T-helper 2 cell treated with Interferon-gamma antibody and Interleukin-4, amounts not matched to agents 5 μg/mL and 100 μg/mL, for 36 hours (primary cell): ENCODE data around the gene VSNL1.
A peak's percentile ranks its signal among the peaks of the same experiment; 100 is the strongest.

Experiments used
- DNase-seq: peaks from one replicate; pipeline ENCODE4 v3.0.0; 2021; ENCODE audit warnings: low spot score
- H3K27ac Mint-ChIP-seq: one replicate; pipeline ENCODE4 v1.8.0; 2021; ENCODE audit warnings: mild to moderate bottlenecking, mixed read lengths
- H3K27me3 Mint-ChIP-seq: one replicate; pipeline ENCODE4 v1.8.0; 2021; ENCODE audit warnings: low read depth, mixed read lengths
- H3K36me3 Mint-ChIP-seq: one replicate; pipeline ENCODE4 v1.8.0; 2021; ENCODE audit warnings: low read depth, mixed read lengths
- H3K4me1 Mint-ChIP-seq: one replicate; pipeline ENCODE4 v1.8.0; 2021; ENCODE audit warnings: low read depth, mixed read lengths
- H3K4me3 Mint-ChIP-seq: one replicate; pipeline ENCODE4 v1.8.0; 2022; ENCODE audit warnings: mild to moderate bottlenecking, moderate library complexity, mixed read lengths
- H3K9me3 Mint-ChIP-seq: one replicate; pipeline ENCODE4 v1.8.0; 2021; ENCODE audit warnings: mixed read lengths

The VSNL1 gene

DNA sequence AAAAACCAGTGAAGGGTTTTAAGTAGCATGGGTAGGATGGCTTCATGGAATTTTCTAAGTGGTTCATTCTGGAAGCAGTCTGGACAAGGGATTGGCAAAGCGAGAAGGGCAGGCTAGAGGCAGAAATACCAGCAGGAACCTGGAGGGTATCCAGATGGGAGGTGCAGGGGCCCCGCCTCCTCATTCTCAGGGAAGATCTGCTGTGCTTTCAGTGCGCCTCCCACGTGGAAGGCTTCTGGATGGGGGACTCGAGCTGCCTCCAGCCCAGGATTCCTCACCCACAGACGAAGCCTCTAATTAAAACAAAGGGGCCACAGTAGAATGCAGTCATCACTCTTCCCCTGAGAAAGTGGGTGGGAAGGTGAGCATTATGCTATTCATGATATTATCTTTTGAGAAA, 79.8 kb downstream of the VSNL1 start:
- no peaks in the 10 kb centered on the region for H3K9me3 Mint-ChIP-seq
- H3K4me3 Mint-ChIP-seq = no peak overlapping the region
- DNase-seq = no peak
- H3K27ac Mint-ChIP-seq = no peak overlapping the region
- H3K4me1 Mint-ChIP-seq = no peaks in the 10 kb centered on the region
- no peaks in the 10 kb centered on the region for H3K36me3 Mint-ChIP-seq
- H3K27me3 Mint-ChIP-seq = no peaks in the 10 kb centered on the region

DNA sequence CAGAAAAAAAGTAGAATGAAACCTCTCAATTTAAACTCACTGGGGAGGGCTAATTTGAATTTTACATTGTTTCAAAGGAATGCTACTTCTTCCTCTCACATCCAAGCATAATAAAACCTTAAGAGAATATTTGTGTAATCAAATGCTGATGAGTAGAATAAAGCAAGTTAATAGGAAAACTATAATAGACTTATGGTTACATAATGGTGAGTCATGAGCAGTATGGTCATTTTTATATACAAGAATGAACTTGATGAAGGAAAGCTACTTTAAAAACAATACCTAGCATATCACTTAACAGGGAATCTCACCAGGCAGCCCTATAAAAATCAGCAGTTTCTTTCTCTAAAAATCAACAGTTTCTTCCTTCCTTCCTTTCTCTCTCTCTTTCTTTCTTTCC, 80.3 kb downstream of the VSNL1 start:
- no peak for DNase-seq
- Mint-ChIP-seq H3K27ac (no peak overlapping the region), H3K27me3 (no peaks in the 10 kb centered on the region)

DNA sequence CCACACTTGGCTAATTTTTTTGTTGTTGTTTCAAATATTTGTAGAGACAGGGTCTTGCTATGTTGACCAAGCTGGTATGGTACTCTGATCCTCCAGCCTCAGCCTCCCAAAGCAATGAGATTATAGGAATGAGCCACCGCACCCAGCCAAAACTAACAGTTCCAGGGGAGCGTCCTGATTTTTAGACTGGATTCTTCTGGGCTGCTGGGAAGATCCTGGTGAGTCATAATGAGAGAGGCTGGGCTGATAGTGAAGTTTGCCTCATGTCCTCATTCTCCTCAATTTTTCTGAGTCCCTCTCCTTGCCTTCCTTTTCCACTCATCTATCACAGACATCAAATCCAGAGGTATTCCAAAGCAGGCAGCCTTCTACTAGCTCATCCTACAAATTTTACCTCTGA, 81.3 kb downstream of the VSNL1 start:
- H3K36me3 Mint-ChIP-seq = no peaks in the 10 kb centered on the region
- H3K9me3 Mint-ChIP-seq = no peaks in the 10 kb centered on the region
- no peak overlapping the region for H3K4me3 Mint-ChIP-seq
- DNase-seq = no peak
- H3K27me3 Mint-ChIP-seq = no peaks in the 10 kb centered on the region
- H3K4me1 Mint-ChIP-seq = no peaks in the 10 kb centered on the region
- no peak overlapping the region for H3K27ac Mint-ChIP-seq

More for the DNA sequence above, 80.3 kb downstream of the VSNL1 start:
- Mint-ChIP-seq H3K4me1 (no peaks in the 10 kb centered on the region), H3K9me3 (no peaks in the 10 kb centered on the region), H3K4me3 (no peak overlapping the region), H3K36me3 (no peaks in the 10 kb centered on the region)

DNA sequence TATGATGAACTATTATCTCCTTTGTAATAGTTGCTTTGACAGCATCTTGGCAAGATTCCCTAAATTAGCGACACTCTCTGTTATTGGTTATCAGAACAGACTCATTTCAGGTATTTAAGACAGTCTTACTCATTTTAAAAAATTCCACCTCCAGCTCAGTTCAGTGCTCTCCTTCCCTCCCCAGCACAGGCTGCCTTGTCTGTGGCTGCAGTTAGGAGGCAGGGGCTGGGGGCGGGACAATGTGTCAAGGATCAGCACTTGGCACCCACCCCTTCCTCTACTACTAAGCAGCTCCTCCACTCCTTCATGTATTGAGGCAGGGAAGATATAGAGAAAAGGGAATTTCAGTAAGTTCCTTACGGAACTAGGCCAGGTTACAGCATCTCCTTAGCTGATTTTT, 85.0 kb downstream of the VSNL1 start:
- Mint-ChIP-seq H3K27ac (no peak overlapping the region), H3K27me3 (no peaks in the 10 kb centered on the region), H3K9me3 (no peaks in the 10 kb centered on the region), H3K36me3 (no peaks in the 10 kb centered on the region), H3K4me3 (no peak overlapping the region), H3K4me1 (no peaks in the 10 kb centered on the region)
- no peak for DNase-seq

DNA sequence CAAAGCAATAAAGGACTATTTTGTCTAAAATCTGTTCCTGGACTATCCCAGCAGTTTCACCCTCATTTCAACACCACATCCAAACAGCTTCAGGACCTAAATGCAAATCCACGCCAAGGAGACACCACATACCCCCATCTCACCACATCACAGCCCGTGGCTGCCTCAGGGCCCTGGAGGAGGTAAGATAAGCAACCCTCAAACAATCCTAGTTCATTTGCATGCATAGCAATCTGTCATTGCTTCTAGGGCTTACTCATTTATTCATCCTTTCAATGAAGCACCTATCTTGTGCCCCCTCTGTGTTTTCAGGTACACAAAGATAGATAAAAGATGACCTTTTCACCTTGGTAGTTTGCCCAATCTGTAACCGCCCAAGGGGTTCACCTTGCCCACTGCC, 86.5 kb downstream of the VSNL1 start:
- no peak overlapping the region for H3K27ac Mint-ChIP-seq
- H3K4me1 Mint-ChIP-seq = no peaks in the 10 kb centered on the region
- no peak for DNase-seq
- H3K4me3 Mint-ChIP-seq = no peak overlapping the region
- H3K27me3 Mint-ChIP-seq = no peaks in the 10 kb centered on the region
- no peaks in the 10 kb centered on the region for H3K36me3 Mint-ChIP-seq
- no peaks in the 10 kb centered on the region for H3K9me3 Mint-ChIP-seq

- DNase-seq = no peak
- H3K4me1 Mint-ChIP-seq = no peaks in the 10 kb centered on the region
- no peak overlapping the region for H3K4me3 Mint-ChIP-seq
- no peaks in the 10 kb centered on the region for H3K27me3 Mint-ChIP-seq
- no peaks in the 10 kb centered on the region for H3K9me3 Mint-ChIP-seq
- H3K27ac Mint-ChIP-seq = no peak overlapping the region
- H3K36me3 Mint-ChIP-seq = no peaks in the 10 kb centered on the region
Observed at GRCh38 chr2:17627434-17627833, 86.9 kb downstream of the VSNL1 start.

GRCh38 chr2:17628349-17629261, 88.1 kb downstream of the VSNL1 start:
- no peak overlapping the region for H3K27ac Mint-ChIP-seq

GRCh38 chr2:17630089-17630488, 89.6 kb downstream of the VSNL1 start:
- H3K27me3 Mint-ChIP-seq = peaks cover 3% of the 10 kb centered on the region
- DNase-seq = no peak
- H3K4me3 Mint-ChIP-seq = no peak overlapping the region
- H3K9me3 Mint-ChIP-seq = no peaks in the 10 kb centered on the region
- no peaks in the 10 kb centered on the region for H3K4me1 Mint-ChIP-seq
- no peaks in the 10 kb centered on the region for H3K36me3 Mint-ChIP-seq
- no peak overlapping the region for H3K27ac Mint-ChIP-seq

More at GRCh38 chr2:17628349-17629261, 88.1 kb downstream of the VSNL1 start:
- DNase-seq = no peak
- Mint-ChIP-seq H3K36me3 (no peaks in the 10 kb centered on the region), H3K4me3 (no peak overlapping the region), H3K27me3 (peaks cover 2% of the 10 kb centered on the region), H3K4me1 (no peaks in the 10 kb centered on the region), H3K9me3 (no peaks in the 10 kb centered on the region)

GRCh38 chr2:17634997-17635396, 94.5 kb downstream of the VSNL1 start:
- no peaks in the 10 kb centered on the region for H3K36me3 Mint-ChIP-seq
- no peaks in the 10 kb centered on the region for H3K4me1 Mint-ChIP-seq
- H3K9me3 Mint-ChIP-seq = no peaks in the 10 kb centered on the region
- H3K27me3 Mint-ChIP-seq = peaks cover 3% of the 10 kb centered on the region
- no peak overlapping the region for H3K4me3 Mint-ChIP-seq
- no peak overlapping the region for H3K27ac Mint-ChIP-seq
- DNase-seq = no peak

DNA sequence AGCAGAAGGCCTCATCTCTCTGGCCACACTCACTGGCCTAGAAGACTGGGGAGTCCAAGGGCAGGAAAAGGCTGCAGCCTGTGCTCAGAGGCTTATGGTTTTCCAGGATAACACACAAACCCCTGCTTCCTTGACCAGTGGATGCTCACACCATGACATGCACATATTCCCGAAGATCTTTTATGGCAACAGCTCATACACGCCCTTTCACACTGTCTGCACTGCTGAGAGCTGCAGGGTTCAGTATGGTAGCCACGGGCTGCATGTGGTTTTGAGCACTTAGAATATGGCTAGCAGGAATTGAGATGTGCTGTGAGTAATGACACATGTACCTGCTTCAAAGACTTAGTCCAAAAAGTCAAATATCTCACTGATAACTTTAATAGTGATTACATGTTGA, 95.8 kb downstream of the VSNL1 start:
- H3K36me3 Mint-ChIP-seq = no peaks in the 10 kb centered on the region
- H3K9me3 Mint-ChIP-seq = no peaks in the 10 kb centered on the region

GRCh38 chr2:17637131-17637906, 96.8 kb downstream of the VSNL1 start:
- peaks cover 6% of the 10 kb centered on the region for H3K27me3 Mint-ChIP-seq
- DNase-seq = no peak
- H3K4me1 Mint-ChIP-seq = no peaks in the 10 kb centered on the region

More for the DNA sequence above, 95.8 kb downstream of the VSNL1 start:
- peaks cover 6% of the 10 kb centered on the region for H3K27me3 Mint-ChIP-seq
- DNase-seq = no peak
- no peak overlapping the region for H3K4me3 Mint-ChIP-seq
- no peak overlapping the region for H3K27ac Mint-ChIP-seq
- no peaks in the 10 kb centered on the region for H3K4me1 Mint-ChIP-seq

DNA sequence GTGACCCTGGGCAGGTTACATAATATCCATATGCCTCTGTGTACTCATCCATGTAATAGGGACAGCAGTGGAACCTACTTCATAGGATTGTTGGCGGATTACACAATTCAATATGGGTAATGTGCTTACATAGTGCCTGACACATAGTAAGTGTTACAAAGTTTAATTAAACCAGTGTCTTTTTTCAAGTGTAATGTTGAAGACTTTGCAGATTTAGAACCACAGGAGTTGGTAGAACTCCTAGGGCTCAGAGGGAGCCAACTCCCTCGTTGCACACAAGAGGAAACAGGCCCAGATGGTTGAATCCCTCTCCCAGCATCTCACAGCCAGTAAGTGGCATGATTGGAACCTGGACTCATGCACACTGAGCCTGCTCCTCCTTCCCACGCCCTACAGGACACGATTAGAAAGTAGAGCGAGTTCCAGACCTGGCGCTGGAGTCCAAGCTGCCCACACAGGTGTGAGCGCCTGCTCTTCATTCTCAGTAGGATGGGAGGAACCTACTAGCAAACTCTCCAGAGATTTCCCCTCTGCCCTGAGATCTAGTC, 97.8 kb downstream of the VSNL1 start:
- H3K4me1 Mint-ChIP-seq = no peaks in the 10 kb centered on the region
- H3K4me3 Mint-ChIP-seq = no peak overlapping the region
- no peaks in the 10 kb centered on the region for H3K9me3 Mint-ChIP-seq
- DNase-seq = no peak
- peaks cover 6% of the 10 kb centered on the region for H3K27me3 Mint-ChIP-seq
- H3K27ac Mint-ChIP-seq = no peak overlapping the region
- no peaks in the 10 kb centered on the region for H3K36me3 Mint-ChIP-seq

More at GRCh38 chr2:17637131-17637906, 96.8 kb downstream of the VSNL1 start:
- no peaks in the 10 kb centered on the region for H3K9me3 Mint-ChIP-seq
- no peaks in the 10 kb centered on the region for H3K36me3 Mint-ChIP-seq
- H3K4me3 Mint-ChIP-seq = no peak overlapping the region
- no peak overlapping the region for H3K27ac Mint-ChIP-seq

GRCh38 chr2:17640406-17640805, 99.9 kb downstream of the VSNL1 start:
- no peak overlapping the region for H3K27ac Mint-ChIP-seq
- no peak overlapping the region for H3K4me3 Mint-ChIP-seq
- no peak for DNase-seq
- peaks cover 3% of the 10 kb centered on the region for H3K27me3 Mint-ChIP-seq
- no peaks in the 10 kb centered on the region for H3K4me1 Mint-ChIP-seq
- H3K36me3 Mint-ChIP-seq = no peaks in the 10 kb centered on the region
- no peaks in the 10 kb centered on the region for H3K9me3 Mint-ChIP-seq

DNA sequence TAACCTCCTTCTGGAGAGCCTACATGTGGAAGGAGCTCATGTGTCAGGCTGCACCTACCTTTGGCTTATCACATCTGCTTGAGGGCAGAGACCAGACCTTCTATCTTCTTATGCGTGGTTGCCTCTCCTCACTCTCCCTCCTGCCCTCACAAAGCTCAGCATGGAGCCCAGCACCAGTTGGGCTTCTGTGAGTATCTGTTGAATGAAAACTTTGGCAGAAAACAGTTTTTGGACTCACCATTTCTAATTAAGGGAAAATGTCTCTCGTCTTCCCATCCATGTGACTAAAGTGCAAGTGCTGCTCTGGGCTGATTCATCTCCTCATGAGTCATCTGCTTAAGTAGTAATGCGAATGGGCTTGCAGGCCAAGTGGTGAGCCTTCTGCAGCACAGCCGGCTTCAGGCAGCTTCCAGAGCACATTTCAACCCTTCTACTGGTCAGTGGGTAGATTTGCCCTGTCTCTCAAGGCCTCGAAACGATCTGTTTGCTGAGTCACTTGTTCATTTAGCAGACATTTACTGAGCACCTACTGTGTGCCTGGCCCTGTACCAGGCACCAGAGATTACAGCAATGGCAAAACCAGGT, 102.6 kb downstream of the VSNL1 start:
- no peaks in the 10 kb centered on the region for H3K36me3 Mint-ChIP-seq
- H3K27me3 Mint-ChIP-seq = peaks cover 3% of the 10 kb centered on the region
- H3K9me3 Mint-ChIP-seq = no peaks in the 10 kb centered on the region
- no peak overlapping the region for H3K4me3 Mint-ChIP-seq
- DNase-seq = peak; percentile 19
- no peak overlapping the region for H3K27ac Mint-ChIP-seq
- H3K4me1 Mint-ChIP-seq = no peaks in the 10 kb centered on the region
